Measurements from ENCODE around the gene RSPH9. TPM values are rescaled to one million over a fixed set of nuclear protein-coding genes. Genes with fewer than 3 reads are reported as not detected.

RSPH9 gene
- polyA plus RNA-seq, 1 of the 3 experiments (the other 2 are of a cell fraction) = 0.05 TPM

GRCh38 chr6:43687437-43688347 lies 42.9 kb downstream of the RSPH9 start, which contains the start of gene MRPS18A (continued):
- TF ChIP-seq CTCF (IDR thresholded peaks at IDR 0.05) (no peak), NFIC (IDR thresholded peaks at IDR 0.05; ENCODE audit: borderline replicate concordance) (no peak), FOXJ3 (CRISPR knock-in tag; IDR thresholded peaks at IDR 0.05) (no peak), MXI1 (IDR thresholded peaks at IDR 0.05; ENCODE audit: low read depth, low read length) (peak; percentile 72), RCOR1 (IDR thresholded peaks at IDR 0.05; ENCODE audit: low read length) (no peak), RAD21 (IDR thresholded peaks at IDR 0.05; ENCODE audit: low read length) (no peak), JUND (IDR thresholded peaks at IDR 0.05) (no peak), SIN3A (IDR thresholded peaks at IDR 0.05; ENCODE audit: borderline replicate concordance, low read depth, low read length) (no peak), FOXM1 (IDR thresholded peaks at IDR 0.05; ENCODE audit: low read depth) (no peak), MEF2A (IDR thresholded peaks at IDR 0.05; ENCODE audit: borderline replicate concordance, low read depth) (no peak), IRF3 (IDR thresholded peaks at IDR 0.05; ENCODE audit: low read depth, low read length) (no peak), CHD2 (IDR thresholded peaks at IDR 0.05; ENCODE audit: low read length, partially characterized antibody) (no peak), ELF1 (IDR thresholded peaks at IDR 0.05) (peak; percentile 71)

- no peak overlapping the region for H3K27ac ChIP-seq (ENCODE audit: low read depth in 2 of 2, low read length in 1 of 2)
- 0 out of 2 replicates have a peak, but pooled peaks cover under 1% of the 10 kb centered on the region for H4K20me1 ChIP-seq (ENCODE audit: insufficient read depth)
- H3K9me2 ChIP-seq = no peaks in the 10 kb centered on the region
- TF ChIP-seq USF2 (IDR thresholded peaks at IDR 0.05; ENCODE audit: borderline replicate concordance, low read depth, low read length) (no peak), EP300 (IDR thresholded peaks at IDR 0.05; ENCODE audit: borderline replicate concordance in 1 of 2, low read depth in 1 of 2, low read length in 1 of 2) (no peak), TAF1 (IDR thresholded peaks at IDR 0.05; ENCODE audit: borderline replicate concordance, low read depth, low read length) (no peak), CTCF (IDR thresholded peaks at IDR 0.05) (no peak), ELF1 (IDR thresholded peaks at IDR 0.05) (no peak), USF1 (IDR thresholded peaks at IDR 0.05; ENCODE audit: borderline replicate concordance, low read depth) (no peak), RAD21 (IDR thresholded peaks at IDR 0.05; ENCODE audit: low read length) (no peak)
- H3F3A ChIP-seq (replicated peaks; ENCODE audit: insufficient read depth) = no peaks in the 10 kb centered on the region
- H3K27me3 ChIP-seq (ENCODE audit: insufficient read depth) = no peaks in the 10 kb centered on the region
- peaks cover 30% of the 10 kb centered on the region for H3K79me2 ChIP-seq (ENCODE audit: insufficient read depth)
- peaks cover 0 to 2% of the 10 kb centered on the region in 2 experiments for H3K36me3 ChIP-seq (replicated peaks in 1 of 2; ENCODE audit: control insufficient read depth in 1 of 2, insufficient read depth in 2 of 2, low read length in 1 of 2)
- no peak overlapping the region for H2AFZ ChIP-seq (ENCODE audit: low read depth)
- ChIA-PET POLR2A (interaction anchor here (0.6 kb wide), 1 partner anchor 14 kb away, joined by 4 read pairs; no protein-coding TSS in a partner anchor), CTCF (interaction anchor here (3.0 to 3.1 kb wide), 3 partner anchors 22 to 262 kb away, joined by 9 to 25 read pairs (median 14); partner anchors contain the start of gene VEGFA)
- no peak overlapping the region for H3K9ac ChIP-seq
- H3K4me1 ChIP-seq (ENCODE audit: control insufficient read depth in 1 of 2, insufficient read depth in 2 of 2, low read depth in 1 of 2, low read length in 1 of 2) = peaks cover 0 to 12% of the 10 kb centered on the region in 2 experiments; a peak in 2 of 4 replicates
- WGBS (ENCODE audit: low lambda C conversion rate) = 50% methylated on average over 2 of the region's 2 CpGs
- H3K9me3 ChIP-seq = no peaks in the 10 kb centered on the region
- no peak for DNase-seq
- no peak overlapping the region for H3K4me3 ChIP-seq (ENCODE audit: low read depth in 2 of 2, low read length in 1 of 2)
- H3K4me2 ChIP-seq = no peak overlapping the region
Measured at GRCh38 chr6:43689421-43689820, 44.6 kb downstream of the RSPH9 start.
